SKM-1 treated with dmso at 0.1 percent for 144 hours (cell line): ENCODE measurements around the gene CLSTN1.

Experiments used
- DNase-seq: peaks from one replicate; lab custom pipeline; 2025; ENCODE audit not compliant: unreplicated experiment; lab: John Stamatoyannopoulos, UW

Gene CLSTN1

GRCh38 chr1:9732123-9732971 is 91.4 kb downstream of the CLSTN1 start:
- no peak for DNase-seq

DNA sequence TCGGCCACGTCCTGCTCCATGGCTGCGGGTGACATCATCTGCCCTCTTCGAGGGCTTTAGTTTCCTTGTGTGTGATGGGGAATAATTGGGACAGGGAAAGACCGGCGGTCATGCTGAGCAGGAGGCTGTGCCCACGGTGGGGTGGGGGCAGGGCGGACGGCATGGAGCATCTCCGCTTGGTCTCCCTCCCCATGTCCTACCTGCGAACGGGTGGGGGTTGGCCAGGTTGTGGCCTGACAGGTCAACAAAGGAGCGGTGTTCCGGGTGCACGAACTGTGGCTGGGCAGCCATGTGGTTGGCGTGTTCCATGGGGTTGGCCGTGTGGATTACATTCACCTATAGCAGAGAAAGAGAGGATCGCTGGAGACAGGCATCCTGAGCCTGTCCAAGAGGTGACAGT is 92.2 kb downstream of the CLSTN1 start:
- DNase-seq, result no peak

DNA sequence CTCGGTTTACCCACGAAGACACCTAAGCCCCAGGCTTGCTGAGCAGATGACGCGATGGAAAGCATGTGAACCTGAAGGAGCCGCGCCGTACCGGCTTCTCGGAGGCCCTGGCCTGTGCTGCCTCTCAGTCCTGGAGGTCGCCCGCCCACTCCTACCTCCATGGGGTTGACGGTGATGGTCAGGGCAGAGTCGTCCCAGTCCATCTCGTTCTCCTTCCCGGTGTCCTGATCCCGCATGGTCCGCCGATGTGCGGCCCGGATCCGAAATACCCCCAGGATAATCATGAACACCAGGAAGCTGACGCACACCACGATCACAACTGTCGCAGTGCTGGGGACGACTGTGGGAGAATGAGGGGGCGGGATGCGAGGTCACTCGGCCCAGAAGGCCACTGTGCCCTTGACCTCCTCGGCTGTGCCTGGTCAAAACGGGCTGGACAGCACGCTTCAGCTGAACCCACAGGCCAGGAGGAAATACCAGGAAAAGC is 92.7 kb downstream of the CLSTN1 start:
- no peak for DNase-seq

DNA sequence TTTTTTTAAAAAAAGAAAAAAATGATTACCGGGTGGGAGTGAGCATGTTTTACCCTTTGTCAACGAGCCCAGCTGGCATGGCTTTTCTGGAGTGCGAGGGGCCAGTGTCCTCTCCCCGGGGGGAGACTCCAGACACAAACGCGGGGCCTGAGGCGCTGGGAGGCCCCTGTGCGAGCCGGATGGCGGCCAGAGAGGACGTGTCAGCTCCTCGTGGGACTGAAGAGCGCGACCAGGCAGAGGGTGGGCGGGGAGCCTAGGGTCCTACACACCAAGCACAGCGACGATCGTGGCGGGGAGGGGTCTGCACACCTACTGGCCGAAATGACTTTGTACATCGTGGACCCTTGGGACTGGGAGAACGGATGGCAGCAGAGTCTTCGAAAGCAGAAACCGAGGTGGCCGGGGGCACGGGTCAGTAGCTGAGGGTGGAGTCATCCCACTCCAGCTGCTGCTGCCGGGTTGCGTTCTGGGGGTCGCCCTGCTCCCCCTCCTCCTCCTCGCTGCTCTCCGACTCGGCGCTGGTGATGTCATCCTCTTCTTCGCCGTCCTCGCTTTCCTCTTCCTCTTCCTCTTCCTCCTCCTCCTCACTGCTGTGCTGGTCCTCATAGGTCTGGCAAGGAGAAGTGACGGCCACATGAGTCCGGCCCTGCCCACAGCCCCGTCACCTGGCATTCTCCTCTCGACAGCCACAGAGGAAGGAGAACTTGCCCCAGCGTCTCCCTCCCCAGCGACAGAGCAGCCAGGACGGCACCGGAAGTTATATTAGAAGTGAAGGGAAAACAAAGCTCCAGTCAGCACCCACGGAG is 93.5 kb downstream of the CLSTN1 start:
- no peak for DNase-seq

DNA sequence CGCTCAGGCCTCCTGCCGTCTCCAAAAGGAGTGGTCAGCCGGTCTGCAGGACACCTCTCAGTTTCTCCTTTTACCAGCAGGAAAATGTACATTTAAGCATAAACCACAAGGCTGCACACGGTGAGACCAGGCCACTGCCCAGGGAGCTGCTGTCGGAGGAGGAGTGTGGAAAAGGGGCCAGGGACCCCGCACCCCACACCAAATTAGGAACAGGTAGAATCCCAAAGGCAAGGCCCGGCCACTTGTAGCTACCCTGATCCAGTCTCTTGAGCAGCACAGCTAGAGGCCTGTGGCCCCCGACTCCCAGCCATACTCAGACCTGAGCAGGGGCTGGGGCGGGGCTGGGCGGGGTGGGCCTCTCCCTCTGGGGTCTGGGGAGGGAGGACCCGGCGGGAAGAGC is 94.2 kb downstream of the CLSTN1 start:
- no peak for DNase-seq

DNA sequence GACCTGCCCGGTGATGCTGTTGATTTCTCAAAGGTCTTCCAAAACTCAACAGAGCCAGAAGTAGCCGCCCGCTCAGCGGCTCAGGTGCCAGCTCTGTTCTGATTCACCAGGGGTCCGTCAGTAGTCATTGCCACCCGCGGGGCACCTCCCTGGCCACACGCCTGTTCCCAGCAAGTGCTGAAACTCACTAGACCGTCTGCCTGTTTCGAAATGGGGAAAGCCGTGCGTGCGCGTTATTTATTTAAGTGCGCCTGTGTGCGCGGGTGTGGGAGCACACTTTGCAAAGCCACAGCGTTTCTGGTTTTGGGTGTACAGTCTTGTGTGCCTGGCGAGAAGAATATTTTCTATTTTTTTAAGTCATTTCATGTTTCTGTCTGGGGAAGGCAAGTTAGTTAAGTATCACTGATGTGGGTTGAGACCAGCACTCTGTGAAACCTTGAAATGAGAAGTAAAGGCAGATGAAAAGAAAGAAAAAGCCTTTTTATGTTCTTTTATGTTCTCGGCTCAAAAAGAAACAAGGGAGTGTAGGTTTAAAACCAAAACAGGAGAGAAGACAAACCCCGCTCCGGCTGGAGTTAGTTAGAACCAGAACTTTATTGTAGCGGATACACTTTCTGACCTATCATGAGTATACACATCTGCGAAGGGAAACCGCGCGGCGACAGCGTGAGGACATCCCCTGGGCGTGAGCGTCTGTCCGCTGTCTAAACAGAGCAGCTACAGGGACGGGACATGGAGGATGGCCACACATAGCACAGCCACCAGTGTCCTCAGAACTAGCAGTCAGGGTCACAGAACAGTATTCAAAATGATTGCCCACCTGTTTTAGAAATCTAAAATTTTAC is 95.1 kb downstream of the CLSTN1 start:
- DNase-seq, result no peak

DNA sequence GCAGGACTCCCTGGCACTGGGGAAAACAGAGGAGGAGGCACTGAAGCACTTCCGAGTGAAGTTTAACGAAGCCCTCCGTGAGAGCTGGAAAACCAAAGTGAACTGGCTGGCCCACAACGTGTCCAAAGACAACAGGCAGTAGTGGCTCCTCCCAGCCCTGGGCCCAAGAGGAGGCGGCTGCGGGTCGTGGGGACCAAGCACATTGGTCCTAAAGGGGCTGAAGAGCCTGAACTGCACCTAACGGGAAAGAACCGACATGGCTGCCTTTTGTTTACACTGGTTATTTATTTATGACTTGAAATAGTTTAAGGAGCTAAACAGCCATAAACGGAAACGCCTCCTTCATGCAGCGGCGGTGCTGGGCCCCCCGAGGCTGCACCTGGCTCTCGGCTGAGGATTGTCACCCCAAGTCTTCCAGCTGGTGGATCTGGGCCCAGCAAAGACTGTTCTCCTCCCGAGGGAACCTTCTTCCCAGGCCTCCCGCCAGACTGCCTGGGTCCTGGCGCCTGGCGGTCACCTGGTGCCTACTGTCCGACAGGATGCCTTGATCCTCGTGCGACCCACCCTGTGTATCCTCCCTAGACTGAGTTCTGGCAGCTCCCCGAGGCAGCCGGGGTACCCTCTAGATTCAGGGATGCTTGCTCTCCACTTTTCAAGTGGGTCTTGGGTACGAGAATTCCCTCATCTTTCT is 96.7 kb downstream of the CLSTN1 start:
- DNase-seq, result no peak

DNA sequence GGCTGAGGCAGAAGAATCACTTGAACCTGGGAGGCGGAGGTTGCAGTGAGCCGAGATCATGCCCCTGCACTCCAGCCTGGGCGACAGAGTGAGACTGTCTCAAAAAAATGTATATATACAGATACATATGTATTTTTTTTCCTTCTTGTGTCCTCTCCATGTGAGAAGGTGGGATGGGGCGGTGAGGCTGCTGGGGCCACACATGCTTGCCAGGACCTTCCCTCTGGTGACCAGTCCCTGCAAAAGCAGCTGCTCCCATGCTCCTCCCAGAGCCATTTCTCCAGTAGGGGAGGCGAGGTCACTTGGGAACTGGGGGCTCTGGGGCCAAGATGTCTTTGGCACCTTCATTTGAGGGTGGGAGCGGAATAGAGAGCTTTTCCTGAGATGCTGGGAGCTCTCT is 97.4 kb downstream of the CLSTN1 start:
- no peak for DNase-seq

- DNase-seq, result peak; percentile 48
These were observed 98.9 kb downstream of the CLSTN1 start for GRCh38 chr1:9724706-9725476.

- no peak for DNase-seq
These were observed 99.8 kb downstream of the CLSTN1 start for GRCh38 chr1:9723926-9724325.

- no peak for DNase-seq
These were observed 100.5 kb downstream of the CLSTN1 start for GRCh38 chr1:9723068-9723805.

DNA sequence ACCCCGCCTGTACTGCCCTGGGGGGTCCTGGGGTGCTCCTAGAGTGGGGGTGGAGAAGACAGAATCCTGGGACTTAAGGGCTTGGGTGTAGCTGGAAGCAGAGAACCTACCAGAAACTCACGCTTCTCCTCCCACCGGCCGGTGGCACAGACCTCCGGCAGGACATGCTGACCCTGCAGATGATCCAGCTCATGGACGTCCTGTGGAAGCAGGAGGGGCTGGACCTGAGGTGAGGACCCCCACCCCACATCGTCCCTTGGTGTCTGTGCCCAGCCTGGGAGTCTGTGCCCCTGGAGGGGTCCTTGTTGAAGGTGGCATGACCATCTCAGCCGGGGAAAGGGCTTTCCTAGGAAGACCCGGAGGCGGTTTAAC is 101.4 kb downstream of the CLSTN1 start:
- DNase-seq, result no peak

- DNase-seq, result peak; percentile 10
These were observed 102.0 kb downstream of the CLSTN1 start for GRCh38 chr1:9721606-9722377.

- no peak for DNase-seq
These were observed 102.8 kb downstream of the CLSTN1 start for GRCh38 chr1:9720785-9721605.

GRCh38 chr1:9719978-9720722 is 103.6 kb downstream of the CLSTN1 start:
- no peak for DNase-seq

DNA sequence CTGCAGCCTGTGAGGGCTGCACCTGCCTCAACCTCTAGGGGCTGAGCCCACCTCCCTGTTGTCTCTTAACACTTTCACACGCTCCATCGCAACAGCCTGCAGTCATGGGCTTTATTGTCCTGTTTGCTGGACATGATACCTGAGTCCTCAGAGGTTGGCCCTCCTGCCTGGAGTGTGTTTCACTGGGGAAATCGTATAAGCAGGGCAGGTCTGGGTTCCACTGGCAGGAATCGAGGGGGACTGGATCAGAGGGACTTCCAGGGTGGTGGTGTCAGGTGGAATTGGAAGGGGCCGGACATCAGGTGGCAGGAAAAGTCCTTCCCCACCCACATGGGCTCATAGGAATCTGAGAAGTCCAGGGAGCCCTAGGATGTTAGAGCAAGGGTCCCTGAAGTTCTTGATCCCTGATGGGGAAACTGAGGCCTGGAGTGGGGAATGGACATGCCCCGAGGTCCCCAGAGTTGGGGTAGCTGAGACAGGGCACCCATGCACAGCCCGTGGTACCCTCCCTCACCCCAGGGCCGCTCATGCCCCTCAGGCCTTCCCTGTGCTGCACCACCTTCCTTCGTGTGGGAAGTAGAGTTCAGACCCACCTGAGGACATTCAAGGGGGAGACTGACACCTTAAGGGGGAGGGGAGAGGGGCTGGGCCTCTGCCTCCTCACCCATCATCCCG is 105.6 kb downstream of the CLSTN1 start:
- no peak for DNase-seq
